ENCODE results near the gene BMP8B. TPM values are rescaled to one million over a fixed set of nuclear protein-coding genes. Genes with fewer than 3 reads are reported as not detected.
"Not testable (repeated sequence)": the region's sequence is repeated elsewhere in the genome, so short reads cannot be mapped to it uniquely, and the experiment has no call there.

BMP8B gene
- total RNA-seq, 1 donor from 2014 or later, result 0.41 TPM

DNA sequence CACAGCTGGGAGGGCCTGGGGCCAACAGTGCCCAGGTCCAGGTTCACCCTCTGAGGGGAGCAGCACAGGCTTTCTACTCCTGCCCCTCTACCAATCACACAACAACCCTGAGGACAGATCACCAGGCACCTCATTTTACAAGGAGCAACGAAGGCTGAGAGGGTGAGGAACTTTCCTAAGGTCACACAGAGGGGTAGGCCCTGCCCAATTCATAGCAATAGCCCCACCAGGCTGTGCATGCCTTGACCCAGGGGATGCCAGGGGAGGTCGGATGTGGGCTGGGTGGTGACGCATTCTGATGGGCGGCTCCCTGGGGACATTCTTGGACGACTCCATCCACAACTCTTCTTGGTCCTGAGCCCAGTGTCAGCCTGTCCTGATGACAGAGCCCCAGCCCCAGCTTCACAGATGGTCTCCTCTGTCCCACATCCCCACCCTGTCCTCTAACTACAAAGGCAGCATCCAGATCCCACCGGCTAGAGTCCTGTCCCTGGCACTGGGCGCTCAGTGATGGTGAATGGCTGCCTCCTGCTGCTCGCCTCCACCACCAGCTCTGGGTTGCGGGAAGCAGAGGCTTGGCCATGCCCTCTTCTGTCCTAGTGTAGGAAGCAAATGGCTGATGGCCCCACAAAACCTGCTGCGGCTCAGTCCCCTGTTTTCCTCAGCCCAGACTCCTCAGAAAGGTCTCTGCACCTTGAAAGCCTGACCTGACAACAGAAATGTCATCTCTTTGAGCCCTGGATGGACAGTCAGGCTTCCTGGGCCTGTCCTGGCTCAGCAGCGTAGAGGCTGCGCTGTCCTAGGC is 2.2 kb downstream of the BMP8B start:
- DNase-seq (ENCODE audit: missing footprints); ATAC-seq; intact Hi-C loops (cut with DNase I): not testable (repeated sequence)

DNA sequence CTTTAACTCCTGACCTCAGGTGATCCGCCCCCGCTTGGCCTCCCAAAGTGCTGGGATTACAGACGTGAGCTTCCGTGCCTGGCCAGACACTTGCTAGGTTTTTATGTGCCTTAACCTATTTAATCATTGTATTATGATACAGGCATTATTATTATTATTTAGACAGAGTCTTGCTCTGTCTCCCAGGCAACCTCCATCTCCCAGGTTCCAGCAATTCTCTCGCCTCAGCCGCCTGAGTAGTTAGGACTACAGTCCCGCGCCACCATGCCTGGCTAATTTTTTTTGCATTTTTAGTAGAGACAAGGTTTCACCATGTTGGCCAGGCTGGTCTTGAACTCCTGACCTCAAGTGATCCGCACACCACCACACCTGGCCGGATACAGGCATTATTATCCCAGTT is 6.0 kb downstream of the BMP8B start:
- DNase-seq (ENCODE audit: missing footprints); ATAC-seq; intact Hi-C loops (cut with DNase I): not testable (repeated sequence)

GRCh38 chr1:39782103-39782502 is 6.6 kb downstream of the BMP8B start:
- no peak for DNase-seq (ENCODE audit: missing footprints)
- ATAC-seq, result no peak
- intact Hi-C loops (cut with DNase I), result no loop called here

DNA sequence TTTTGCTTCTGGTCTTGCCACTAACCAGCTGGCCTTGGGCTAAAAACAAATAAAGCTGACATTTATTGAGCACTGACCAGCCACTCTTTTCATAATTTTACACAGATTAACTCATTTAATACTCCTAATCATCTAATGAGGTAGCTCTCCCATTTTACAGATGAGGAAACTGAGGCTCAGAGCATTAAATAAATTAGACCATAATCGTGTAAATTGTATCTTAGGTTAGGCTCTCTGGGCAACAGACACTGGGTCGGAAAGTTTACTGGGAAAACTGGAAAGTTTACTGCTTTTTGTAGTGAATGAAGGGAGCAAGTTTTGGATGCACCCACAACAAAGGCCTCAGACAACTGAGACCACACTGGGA is 7.3 kb downstream of the BMP8B start:
- intact Hi-C loops (cut with DNase I), result no loop called here

DNA sequence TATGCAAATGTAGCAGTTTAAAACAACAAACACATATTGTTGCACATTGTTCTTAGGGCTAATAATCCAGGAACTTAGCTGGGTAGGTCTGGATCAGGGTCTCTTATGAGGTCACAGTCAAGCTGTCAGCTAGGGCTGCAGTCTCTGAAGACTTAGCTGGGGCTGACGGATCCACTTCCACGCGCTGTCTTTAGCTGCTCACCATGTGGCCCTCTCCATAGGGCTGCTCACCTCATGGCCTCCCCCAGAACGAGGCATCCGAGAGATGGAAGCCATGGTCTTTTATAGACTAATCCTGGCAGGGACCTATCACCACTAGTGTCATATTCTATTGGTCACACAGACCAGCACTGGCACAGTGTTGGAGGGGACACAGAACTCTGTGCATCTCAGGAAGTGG is 8.8 kb downstream of the BMP8B start:
- DNase-seq (ENCODE audit: missing footprints), result no peak
- intact Hi-C loops (cut with DNase I), result no loop called here
- no peak for ATAC-seq

More for the DNA sequence above, 7.3 kb downstream of the BMP8B start:
- ATAC-seq, result no peak
- DNase-seq (ENCODE audit: missing footprints), result no peak

- no peak for ATAC-seq
- intact Hi-C loops (cut with DNase I), result no loop called here
- no peak for DNase-seq (ENCODE audit: missing footprints)
Measured at GRCh38 chr1:39779137-39779536, 9.5 kb downstream of the BMP8B start.

- DNase-seq (ENCODE audit: missing footprints); ATAC-seq; intact Hi-C loops (cut with DNase I): not testable (repeated sequence)
Measured at GRCh38 chr1:39778463-39779099, 10.1 kb downstream of the BMP8B start.

GRCh38 chr1:39777896-39778295 is 10.8 kb downstream of the BMP8B start:
- ATAC-seq; DNase-seq (ENCODE audit: missing footprints); intact Hi-C loops (cut with DNase I): not testable (repeated sequence)

DNA sequence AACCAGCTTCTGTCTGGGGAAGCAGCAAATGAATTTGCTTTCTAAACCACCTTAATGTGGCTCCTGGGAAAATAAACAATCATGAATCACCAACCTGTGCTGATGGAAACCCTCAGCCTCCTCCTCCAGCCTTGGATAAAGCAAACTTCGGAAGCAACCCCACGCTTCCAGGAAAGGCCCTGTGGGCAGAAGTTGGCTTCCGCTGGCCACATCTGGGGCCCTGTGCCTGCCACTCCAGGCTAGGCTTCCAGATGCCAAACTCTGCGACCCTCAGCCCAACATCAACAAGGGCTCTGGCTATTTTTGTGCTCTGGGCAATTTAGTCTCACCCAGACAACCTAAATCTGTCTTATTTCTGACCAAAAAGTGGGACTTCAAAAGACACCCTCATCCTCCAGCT is 11.4 kb downstream of the BMP8B start:
- DNase-seq (ENCODE audit: missing footprints) (no peak), ATAC-seq (no peak)
- intact Hi-C loops (cut with DNase I), result no loop called here

DNA sequence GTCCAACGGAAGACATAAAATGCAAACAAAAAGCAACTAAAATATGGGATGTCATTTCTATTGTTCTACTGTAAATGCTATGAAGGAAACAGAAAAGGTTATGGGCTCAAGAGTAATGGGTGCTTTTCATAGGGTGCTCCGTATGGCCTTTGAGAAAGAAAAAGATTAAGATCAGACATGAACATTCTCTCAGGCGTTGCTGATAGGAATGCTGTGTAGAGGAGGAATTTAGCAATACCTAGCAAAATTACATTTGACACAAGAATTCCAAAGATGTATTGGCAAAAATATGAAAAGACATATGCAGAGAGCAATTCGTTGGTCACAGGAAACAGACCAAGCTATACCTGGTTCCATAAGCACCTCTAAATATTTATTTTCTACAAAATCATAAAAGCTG is 11.8 kb downstream of the BMP8B start:
- intact Hi-C loops (cut with DNase I), result no loop called here
- ATAC-seq (no peak), DNase-seq (ENCODE audit: missing footprints) (no peak)

DNA sequence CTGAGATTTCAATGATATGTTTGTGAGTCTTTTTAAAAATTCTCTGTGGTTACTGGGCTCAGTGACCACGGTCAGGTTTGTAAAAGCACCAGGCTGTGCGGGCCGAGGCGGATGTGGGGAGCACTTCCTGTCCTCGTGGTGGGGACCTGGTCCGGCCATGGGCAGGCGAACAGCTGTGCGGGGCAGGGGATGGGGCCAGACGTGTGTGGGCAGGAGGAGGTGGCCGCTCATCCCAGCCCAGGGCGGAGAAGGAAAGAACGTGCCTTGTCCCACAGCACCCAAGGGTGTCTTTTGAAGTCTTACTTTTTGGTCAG is 12.3 kb downstream of the BMP8B start:
- ATAC-seq (no peak), DNase-seq (ENCODE audit: missing footprints) (no peak)
- intact Hi-C loops (cut with DNase I), result no loop called here

GRCh38 chr1:39775676-39776399 is 12.8 kb downstream of the BMP8B start:
- ATAC-seq; DNase-seq (ENCODE audit: missing footprints); intact Hi-C loops (cut with DNase I): not testable (repeated sequence)

GRCh38 chr1:39775141-39775540 is 13.5 kb downstream of the BMP8B start:
- intact Hi-C loops (cut with DNase I); ATAC-seq; DNase-seq (ENCODE audit: missing footprints): not testable (repeated sequence)

- ATAC-seq; DNase-seq (ENCODE audit: missing footprints); intact Hi-C loops (cut with DNase I): not testable (repeated sequence)
Measured at GRCh38 chr1:39773369-39773979, 15.2 kb downstream of the BMP8B start.

DNA sequence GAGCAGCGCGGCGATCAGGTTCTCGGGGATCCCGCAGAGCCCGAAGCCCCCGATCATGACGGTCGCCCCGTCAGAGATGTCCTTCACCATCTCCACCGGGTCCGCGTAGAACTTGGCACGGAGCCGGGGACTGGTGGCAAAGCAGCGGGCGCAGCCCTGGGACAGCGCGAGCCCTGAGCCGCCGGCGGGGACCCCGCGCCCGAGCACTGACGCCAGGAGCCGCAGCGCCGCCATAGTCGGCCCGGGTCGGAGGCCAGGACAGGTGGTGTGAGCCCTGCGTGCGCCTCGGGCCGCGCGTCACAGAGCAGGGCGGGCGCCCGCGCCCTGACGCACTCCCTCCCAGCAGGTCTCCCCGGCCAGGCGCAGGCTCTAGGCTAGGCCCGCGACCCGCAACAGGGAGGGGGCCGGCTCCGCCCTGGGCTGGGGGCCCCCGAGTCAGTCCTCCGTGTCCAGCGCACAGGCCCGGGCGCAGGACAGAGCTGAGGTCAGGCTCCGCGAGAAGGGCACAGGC is 17.6 kb downstream of the BMP8B start, which contains the start of gene OXCT2:
Gene OXCT2, minus strand, starts transcription at position 327 of the 511 bp plus-strand sequence. Its CDS starts 93 bp downstream, at position 234.
- intact Hi-C loops (cut with DNase I); DNase-seq (ENCODE audit: missing footprints): not testable (repeated sequence)

GRCh38 chr1:39770100-39771021 is 18.3 kb downstream of the BMP8B start:
- DNase-seq (ENCODE audit: missing footprints); intact Hi-C loops (cut with DNase I): not testable (repeated sequence)
- ATAC-seq, result peak; percentile 47

More for the DNA sequence above, 17.6 kb downstream of the BMP8B start, which contains the start of gene OXCT2:
- ATAC-seq, result peak; percentile 40

GRCh38 chr1:39769502-39769901 is 19.2 kb downstream of the BMP8B start:
- ATAC-seq; intact Hi-C loops (cut with DNase I); DNase-seq (ENCODE audit: missing footprints): not testable (repeated sequence)

- DNase-seq (ENCODE audit: missing footprints); intact Hi-C loops (cut with DNase I); ATAC-seq: not testable (repeated sequence)
Measured at GRCh38 chr1:39766466-39766865, 22.2 kb downstream of the BMP8B start.
